Skin of body (tissue), 2 donors: Measurements from ENCODE around the gene CHST8. TPM values are rescaled to one million over a fixed set of nuclear protein-coding genes. Genes with fewer than 3 reads are reported as not detected.
"Not testable (repeated sequence)": the region's sequence is repeated elsewhere in the genome, so short reads cannot be mapped to it uniquely, and the experiment has no call there.

Source experiments
- DNase-seq: peaks from one replicate; lab custom pipeline; 2025; lab: John Stamatoyannopoulos, UW
- total RNA-seq: library from RNA; depleted of rRNA; stranded (reverse); fragments of >200 nt; gene quantifications from one replicate; pipeline ENCODE4 v1.2.3, GENCODE V29; 2014

Gene CHST8
- total RNA-seq = 0.39 TPM

- no peak for DNase-seq
These were observed at the start of gene CHST8 for GRCh38 chr19:33621811-33622504. Gene CHST8, plus strand, starts transcription at chr19:33621953. Its CDS starts 67,309 bp downstream, at chr19:33689262.

- no peak for DNase-seq
These were observed 48.8 kb upstream of the CHST8 start for GRCh38 chr19:33572929-33573328.

GRCh38 chr19:33574824-33575223 is 46.9 kb upstream of the CHST8 start:
- no peak for DNase-seq

GRCh38 chr19:33578697-33579096 is 43.1 kb upstream of the CHST8 start:
- DNase-seq = no peak

GRCh38 chr19:33580026-33580644 is 41.6 kb upstream of the CHST8 start:
- no peak for DNase-seq

GRCh38 chr19:33580645-33581037 is 41.1 kb upstream of the CHST8 start:
- no peak for DNase-seq

GRCh38 chr19:33582914-33583313 is 38.8 kb upstream of the CHST8 start:
- DNase-seq = no peak

GRCh38 chr19:33587150-33587549 is 34.6 kb upstream of the CHST8 start:
- DNase-seq = no peak

- DNase-seq = no peak
These were observed 31.5 kb upstream of the CHST8 start for GRCh38 chr19:33590224-33590623.

- no peak for DNase-seq
These were observed 26.0 kb upstream of the CHST8 start for GRCh38 chr19:33595783-33596182.

- DNase-seq = no peak
These were observed 20.2 kb upstream of the CHST8 start for GRCh38 chr19:33601583-33601982.

- DNase-seq = no peak
These were observed 19.1 kb upstream of the CHST8 start for GRCh38 chr19:33602576-33603204.

- no peak for DNase-seq
These were observed 18.4 kb upstream of the CHST8 start for GRCh38 chr19:33603377-33603776.

- no peak for DNase-seq
These were observed 17.1 kb upstream of the CHST8 start for GRCh38 chr19:33604651-33605050.

- DNase-seq = not testable (repeated sequence)
These were observed 15.9 kb upstream of the CHST8 start for GRCh38 chr19:33605803-33606295.

GRCh38 chr19:33606556-33606955 is 15.2 kb upstream of the CHST8 start:
- DNase-seq = no peak

- DNase-seq = no peak
These were observed 12.4 kb upstream of the CHST8 start for GRCh38 chr19:33609353-33609752.

GRCh38 chr19:33610588-33610987 is 11.2 kb upstream of the CHST8 start:
- DNase-seq = no peak

- no peak for DNase-seq
These were observed 8.7 kb upstream of the CHST8 start for GRCh38 chr19:33612928-33613619.

GRCh38 chr19:33613620-33614000 is 8.1 kb upstream of the CHST8 start:
- DNase-seq = no peak

- DNase-seq = no peak
These were observed 5.4 kb upstream of the CHST8 start for GRCh38 chr19:33616346-33616745.

GRCh38 chr19:33616857-33617256 is 4.9 kb upstream of the CHST8 start:
- no peak for DNase-seq
